ENCODE data around the gene ZNF490.

DNA sequence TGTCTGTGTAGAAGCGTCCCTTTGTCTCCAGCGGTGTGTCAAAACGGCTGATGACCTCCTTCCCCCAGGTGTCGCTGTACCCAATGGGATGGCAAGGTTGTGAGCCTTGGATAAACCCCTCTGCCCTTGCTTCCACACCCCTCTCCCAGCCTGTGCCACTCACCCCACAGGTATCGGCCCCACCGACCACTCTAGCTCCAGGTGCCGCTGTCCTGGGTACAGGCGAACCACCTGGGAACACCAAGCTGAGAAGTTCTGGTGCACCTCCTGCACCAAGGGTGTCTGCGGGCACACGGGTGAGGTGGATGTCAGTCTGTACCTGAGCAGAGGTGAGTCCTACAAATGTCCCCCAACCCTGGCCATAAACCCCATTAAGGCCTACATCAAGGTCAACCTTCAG lies 39.3 kb upstream of the ZNF490 start:
- no peak for TF ChIP-seq EZH2 (IDR thresholded peaks at IDR 0.05; ENCODE audit: insufficient read depth, poor library complexity, severe bottlenecking)
- TF ChIP-seq EZH2phosphoT487 (IDR thresholded peaks at IDR 0.05; ENCODE audit: insufficient read depth, low read depth) = no peak
